GM21526 (cell line): Measurements from ENCODE around the gene NRXN3.

Experiments used
- ATAC-seq: cut with Tn5 transposase; IDR thresholded peaks from one replicate; pipeline ENCODE4 v1.9.1; 2021; ENCODE audit warnings: moderate library complexity; ENCODE audit not compliant: unreplicated experiment, low FRiP score

NRXN3 gene

DNA sequence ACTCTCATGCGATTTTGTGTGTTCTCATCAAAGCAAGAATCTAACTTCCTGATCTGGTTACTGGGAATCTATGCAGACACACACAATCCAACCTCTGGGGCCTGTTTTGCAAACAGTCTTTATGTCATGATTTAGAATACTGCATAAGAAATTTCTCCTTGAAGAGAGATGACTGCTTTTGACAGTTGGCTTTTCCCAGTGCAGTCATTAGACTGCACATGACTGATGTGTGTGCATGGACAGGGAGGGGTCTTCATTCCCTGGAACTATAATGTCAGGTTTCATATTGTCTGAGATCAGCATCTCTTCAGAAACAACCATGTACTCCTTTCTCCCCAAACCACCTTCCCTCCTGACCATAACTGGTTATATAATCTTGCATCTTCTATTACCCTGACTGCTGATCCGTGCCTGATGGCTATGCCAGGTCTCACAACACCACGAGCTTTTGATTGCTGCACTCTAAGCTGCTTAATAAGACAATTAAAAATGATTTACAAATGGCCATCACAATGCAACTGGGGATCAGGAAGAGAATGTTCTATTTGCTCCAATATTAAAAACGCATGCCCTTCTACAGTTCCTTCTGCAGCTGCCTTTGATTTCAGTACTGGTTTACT is 995.4 kb downstream of the NRXN3 start:
- no peak for ATAC-seq

DNA sequence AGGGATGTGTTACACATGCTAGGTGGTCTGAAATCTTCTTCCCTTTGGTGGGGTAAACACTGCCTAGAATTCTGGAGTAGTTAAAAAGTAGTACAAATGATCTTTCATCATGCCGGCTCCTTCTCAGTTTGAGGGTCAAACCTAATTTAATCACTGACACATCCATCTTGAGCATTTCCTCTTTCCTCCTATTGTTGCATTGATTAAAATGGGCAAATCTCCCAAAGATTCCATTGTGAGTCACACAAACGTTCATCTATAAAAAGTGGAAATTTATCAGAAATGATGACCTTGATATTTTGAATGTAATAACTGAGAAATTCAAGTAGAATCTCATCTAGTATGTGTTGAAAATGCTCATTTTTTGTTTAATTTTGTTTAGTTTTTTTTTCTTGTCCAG is 996.0 kb downstream of the NRXN3 start:
- ATAC-seq, result no peak

DNA sequence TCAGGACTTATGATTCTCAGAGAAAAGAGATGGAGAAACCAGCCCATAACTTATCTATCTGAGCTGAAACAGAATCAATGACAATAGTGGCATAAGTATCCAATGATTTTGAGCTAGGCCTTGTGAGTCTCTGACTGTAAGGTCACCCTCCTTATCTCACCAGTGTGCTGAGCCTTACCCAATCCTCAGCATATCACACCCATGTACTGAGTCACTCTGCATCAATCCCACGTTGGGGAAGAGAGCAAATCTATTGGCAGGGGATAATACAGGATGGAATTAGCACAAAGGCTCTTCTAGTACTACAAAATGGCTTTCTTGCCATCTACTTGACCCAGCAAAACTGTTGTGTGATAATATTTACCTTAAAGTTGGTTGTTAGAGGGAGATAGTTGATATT is 997.8 kb downstream of the NRXN3 start:
- ATAC-seq, result no peak

- no peak for ATAC-seq
Observed at GRCh38 chr14:79175671-79176070, 1005.5 kb downstream of the NRXN3 start.

DNA sequence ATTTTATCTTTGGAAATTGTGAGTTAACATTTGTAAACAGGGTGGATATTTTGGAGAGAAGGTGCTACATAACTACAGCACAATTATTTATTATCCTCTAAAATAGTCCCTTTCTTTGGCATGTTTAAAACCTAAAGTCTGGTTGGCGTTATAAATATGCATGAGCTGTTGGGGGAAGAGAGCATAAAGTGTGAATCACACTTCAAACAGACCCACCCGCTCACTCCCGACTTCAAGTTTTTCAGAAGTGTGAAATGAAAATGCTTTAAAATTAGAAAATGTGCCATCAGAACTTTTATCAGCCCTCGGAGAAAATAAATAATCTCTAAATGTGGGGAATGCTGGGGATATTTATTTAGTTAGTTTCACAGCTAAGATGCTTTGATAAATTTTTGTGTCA is 1006.9 kb downstream of the NRXN3 start:
- ATAC-seq, result no peak

DNA sequence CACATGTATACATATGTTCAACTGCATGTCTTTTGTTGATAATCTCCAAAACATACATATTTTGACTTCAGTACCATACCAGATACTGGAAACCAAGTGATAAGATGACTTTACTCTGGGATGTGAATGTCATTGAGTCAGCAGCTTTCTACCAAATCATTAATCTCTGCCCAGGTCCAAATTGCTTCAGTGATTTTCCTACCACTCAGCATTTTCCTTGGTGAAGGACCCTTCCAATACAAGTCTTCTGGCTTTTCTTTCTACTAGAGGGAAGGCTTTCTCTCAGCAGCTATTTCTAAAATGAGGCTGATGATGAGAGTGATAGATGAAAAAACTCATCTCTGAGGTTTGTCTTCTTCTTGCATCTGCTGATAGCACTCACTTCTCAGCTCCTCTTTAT is 1008.5 kb downstream of the NRXN3 start:
- no peak for ATAC-seq

- no peak for ATAC-seq
Observed at GRCh38 chr14:79179985-79180384, 1009.8 kb downstream of the NRXN3 start.

- no peak for ATAC-seq
Observed at GRCh38 chr14:79180656-79181055, 1010.5 kb downstream of the NRXN3 start.

- ATAC-seq, result no peak
Observed at GRCh38 chr14:79186523-79186922, 1016.4 kb downstream of the NRXN3 start.

- ATAC-seq, result no peak
Observed at GRCh38 chr14:79193689-79194477, 1023.7 kb downstream of the NRXN3 start.

DNA sequence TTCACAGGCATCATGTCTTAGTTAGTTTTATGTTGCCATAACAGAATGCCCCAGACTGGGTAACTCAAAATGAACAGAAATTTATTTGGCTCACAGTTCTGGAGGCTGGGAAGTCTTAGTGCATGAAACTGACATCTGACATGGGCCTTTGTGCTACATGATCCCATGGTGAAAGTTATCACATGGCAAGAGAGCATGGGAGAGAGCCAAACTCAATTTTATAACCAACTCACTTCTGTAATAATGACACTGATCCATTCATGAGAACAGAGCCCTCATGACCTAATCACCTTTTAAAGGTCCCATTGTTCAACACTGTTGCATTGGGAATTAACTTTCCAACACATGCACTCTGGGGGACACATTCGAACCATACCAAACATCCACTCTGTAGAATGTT is 1026.0 kb downstream of the NRXN3 start:
- no peak for ATAC-seq

DNA sequence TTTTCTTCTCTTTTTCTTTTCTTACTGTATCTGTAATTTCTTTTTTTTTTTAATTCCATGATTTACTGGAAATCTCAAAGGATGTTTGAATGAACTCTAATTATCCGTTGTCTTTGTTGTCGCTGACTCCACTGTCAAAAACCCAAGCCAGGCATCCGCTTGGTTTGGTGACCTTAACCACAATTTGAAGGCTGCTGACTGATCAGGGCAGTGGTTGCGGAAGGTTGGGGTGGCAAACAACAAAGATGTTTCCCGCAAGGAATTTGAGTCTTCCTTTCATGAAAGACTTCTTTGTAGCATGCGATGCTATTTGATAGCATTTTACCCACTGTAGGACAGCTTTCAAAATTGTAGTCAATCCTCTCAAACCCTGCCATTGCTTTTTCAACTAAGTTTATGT is 1027.3 kb downstream of the NRXN3 start:
- ATAC-seq, result no peak

GRCh38 chr14:79199217-79199616 is 1029.0 kb downstream of the NRXN3 start:
- no peak for ATAC-seq

GRCh38 chr14:79201564-79202207 is 1031.5 kb downstream of the NRXN3 start:
- ATAC-seq, result no peak

- ATAC-seq, result no peak
Observed at GRCh38 chr14:79204591-79204990, 1034.4 kb downstream of the NRXN3 start.

- ATAC-seq, result no peak
Observed at GRCh38 chr14:79209418-79209817, 1039.2 kb downstream of the NRXN3 start.

GRCh38 chr14:79225815-79226214 is 1055.6 kb downstream of the NRXN3 start:
- no peak for ATAC-seq

GRCh38 chr14:79229383-79229909 is 1059.3 kb downstream of the NRXN3 start:
- ATAC-seq, result no peak

DNA sequence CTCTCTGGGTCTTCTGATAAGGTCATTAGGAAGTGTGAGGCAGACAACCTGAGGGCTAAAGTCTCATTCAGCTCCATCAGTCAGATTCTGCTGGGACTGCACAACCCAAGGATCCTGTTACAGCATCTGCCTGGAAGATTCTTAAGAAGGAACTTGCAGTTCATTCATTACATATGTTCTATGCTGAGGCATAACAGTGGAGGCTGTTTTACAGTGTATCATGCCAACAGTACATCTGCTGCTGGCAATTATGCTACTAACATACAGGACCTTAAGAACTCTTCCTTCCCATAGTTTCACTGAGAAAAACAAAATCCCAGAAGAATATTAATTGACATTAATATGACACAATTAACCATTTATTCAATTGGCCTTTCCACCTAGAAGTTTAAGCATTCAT is 1072.5 kb downstream of the NRXN3 start:
- ATAC-seq, result no peak

DNA sequence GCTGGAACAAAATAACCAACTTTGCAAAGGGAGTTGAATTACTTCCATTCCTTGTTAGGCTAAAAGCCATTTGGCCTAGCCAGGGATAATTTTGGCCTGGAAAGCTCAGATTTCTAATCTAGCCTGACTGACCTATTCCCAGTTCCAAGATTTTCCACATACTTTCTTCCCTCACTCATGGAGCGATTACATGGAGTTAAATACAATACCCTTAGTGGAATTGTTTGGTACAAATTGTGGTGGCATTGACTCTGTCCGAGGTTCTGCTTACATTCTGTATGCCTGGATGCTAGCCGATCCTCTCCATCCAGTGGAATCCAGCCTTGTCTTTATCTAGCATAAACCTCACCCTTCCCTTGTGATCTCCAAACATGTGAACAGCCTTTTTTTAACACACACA is 1076.0 kb downstream of the NRXN3 start:
- no peak for ATAC-seq

DNA sequence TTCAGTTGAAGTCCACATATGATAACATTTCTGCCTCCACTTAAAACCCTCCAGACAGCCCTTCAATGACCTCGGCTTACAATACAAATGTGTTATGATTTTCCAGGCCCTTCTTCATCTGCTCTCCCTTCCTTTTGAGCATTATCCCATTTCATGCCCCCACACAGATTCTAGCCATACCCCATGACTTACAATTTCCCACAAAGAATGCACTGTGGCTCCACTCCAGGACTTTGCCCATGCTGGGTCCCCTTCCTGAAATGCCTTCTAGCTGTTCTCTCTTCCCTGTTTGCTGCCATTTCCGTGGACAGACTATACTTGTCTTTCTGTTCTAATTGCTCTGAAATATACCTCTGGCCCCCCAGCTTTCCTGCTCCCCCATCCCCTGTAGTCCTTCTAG is 1078.0 kb downstream of the NRXN3 start:
- no peak for ATAC-seq

- ATAC-seq, result no peak
Observed at GRCh38 chr14:79248771-79249170, 1078.6 kb downstream of the NRXN3 start.
